HepG2 (cell line): ENCODE results near the gene GPS1. TPM values are rescaled to one million over a fixed set of nuclear protein-coding genes. Genes with fewer than 3 reads are reported as not detected.

Experiments
- ERF ChIP-seq: IDR thresholded peaks from 2 replicates; pipeline ENCODE4 v1.6.1; 2018; ENCODE audit warnings: missing biosample characterization, missing genetic modification reagents
- GTF3A ChIP-seq: sonication (generic); formaldehyde crosslinking; conservative IDR thresholded peaks from 2 replicates; pipeline ENCODE4 v1.4.0; 2020; ENCODE audit warnings: mild to moderate bottlenecking, missing genetic modification reagents
- HCFC1 ChIP-seq: fragments of 150-350 bp; IDR thresholded peaks from 2 replicates; pipeline ENCODE4 v1.6.1; 2014; ENCODE audit warnings: low read depth, low read length
- MAFG ChIP-seq: sonication (generic); formaldehyde crosslinking; IDR thresholded peaks from 2 replicates; pipeline ENCODE4 v1.5.1; 2020; ENCODE audit warnings: mild to moderate bottlenecking, missing genetic modification reagents
- MTA1 ChIP-seq: sonication (generic); formaldehyde crosslinking; IDR thresholded peaks from 2 replicates; pipeline ENCODE4 v1.4.0; 2020; ENCODE audit warnings: missing genetic modification reagents, mild to moderate bottlenecking, borderline replicate concordance
- NKX3-1 ChIP-seq: sonication (generic); formaldehyde crosslinking; IDR thresholded peaks from 2 replicates; pipeline ENCODE4 v1.5.0; 2020; ENCODE audit warnings: missing genetic modification reagents
- RXRB ChIP-seq: IDR thresholded peaks from 2 replicates; pipeline ENCODE4 v1.6.1; 2016; ENCODE audit warnings: borderline replicate concordance, missing genetic modification reagents, missing compliant biosample characterization
- ZFP41 ChIP-seq: sonication (generic); formaldehyde crosslinking; IDR thresholded peaks from 2 replicates; pipeline ENCODE4 v1.4.0; 2020; ENCODE audit warnings: mild to moderate bottlenecking, missing genetic modification reagents, borderline replicate concordance
- ZNF12 ChIP-seq: sonication (generic); formaldehyde crosslinking; IDR thresholded peaks from 2 replicates; pipeline ENCODE4 v1.5.0; 2020; ENCODE audit warnings: missing genetic modification reagents
- ZNF138 ChIP-seq: sonication (generic); formaldehyde crosslinking; IDR thresholded peaks from 2 replicates; pipeline ENCODE4 v1.5.0; 2020; ENCODE audit warnings: mild to moderate bottlenecking, low read depth, missing genetic modification reagents
- ZNF232 ChIP-seq: sonication (generic); formaldehyde crosslinking; IDR thresholded peaks from 2 replicates; pipeline ENCODE4 v1.4.0; 2020; ENCODE audit warnings: missing genetic modification reagents, borderline replicate concordance
- ZNF350 ChIP-seq: sonication (generic); formaldehyde crosslinking; IDR thresholded peaks from 2 replicates; pipeline ENCODE4 v1.4.0; 2020; ENCODE audit warnings: mild to moderate bottlenecking, low read depth, missing genetic modification reagents, borderline replicate concordance
- ZNF841 ChIP-seq: sonication (generic); formaldehyde crosslinking; IDR thresholded peaks from 2 replicates; pipeline ENCODE4 v1.8.1; 2023; ENCODE audit warnings: missing genetic modification reagents, borderline replicate concordance
- ZNF883 ChIP-seq: sonication (generic); formaldehyde crosslinking; IDR thresholded peaks from 2 replicates; pipeline ENCODE4 v1.5.1; 2020; ENCODE audit warnings: mild to moderate bottlenecking, missing genetic modification reagents; ENCODE audit errors: not compliant biosample characterization
- polyA plus RNA-seq, 8 experiments: library from polyadenylated mRNA; depleted of rRNA in 3 of 8; stranded (reverse) in 7 of 8; unstranded in 1 of 8; fragments of >200 nt; fragmentation: Illumina TruSeq in 4 of 8; extraction: Trizol in 4 of 8; gene quantifications; 2 replicates each; pipeline versions ENCODE4 v1.2.1 to v1.2.3, GENCODE V29; 2011 to 2016; ENCODE audit warnings: low read depth in 4 of 8, missing spikeins in 1 of 8, mixed read lengths in 1 of 8; ENCODE audit not compliant: insufficient read depth in 1 of 8
- total RNA-seq, 5 experiments: library from RNA; depleted of rRNA; stranded (reverse); fragments of >200 nt; fragmentation: Illumina TruSeq; extraction: Trizol; gene quantifications; 2 replicates each; pipeline ENCODE4 v1.2.3, GENCODE V29; 2016; ENCODE audit warnings: low read depth in 1 of 5
- TF ChIP-seq, protein P1 (sequence below): sonication (generic); formaldehyde crosslinking; IDR thresholded peaks from 2 replicates; pipeline ENCODE4 v1.8.1; 2023; ENCODE audit warnings: mild to moderate bottlenecking, missing genetic modification reagents
- TF ChIP-seq, protein P2 (sequence below): sonication (generic); formaldehyde crosslinking; IDR thresholded peaks from 2 replicates; pipeline ENCODE4 v1.8.0; 2022; ENCODE audit warnings: missing genetic modification reagents, low read depth, mild to moderate bottlenecking, borderline replicate concordance
- TF ChIP-seq, protein P3 (sequence below): sonication (generic); formaldehyde crosslinking; IDR thresholded peaks from 2 replicates; pipeline ENCODE4 v1.4.0; 2020; ENCODE audit warnings: missing genetic modification reagents, borderline replicate concordance
- TF ChIP-seq, protein P4 (sequence below): sonication (generic); formaldehyde crosslinking; IDR thresholded peaks from 2 replicates; pipeline ENCODE4 v1.5.0; 2020; ENCODE audit warnings: missing genetic modification reagents
- TF ChIP-seq, protein P5 (sequence below): sonication (generic); formaldehyde crosslinking; conservative IDR thresholded peaks from 2 replicates; pipeline ENCODE4 v1.4.0; 2020; ENCODE audit warnings: missing genetic modification reagents
- TF ChIP-seq, protein P6 (sequence below): IDR thresholded peaks from 2 replicates; pipeline ENCODE4 v1.6.1; 2016; ENCODE audit warnings: mild to moderate bottlenecking

GPS1 gene
- total and polyA plus RNA-seq, 2 of the 13 experiments (the other 11 are each of a cell fraction or from before 2014, with no cell fraction given), result 124 to 128 TPM

DNA sequence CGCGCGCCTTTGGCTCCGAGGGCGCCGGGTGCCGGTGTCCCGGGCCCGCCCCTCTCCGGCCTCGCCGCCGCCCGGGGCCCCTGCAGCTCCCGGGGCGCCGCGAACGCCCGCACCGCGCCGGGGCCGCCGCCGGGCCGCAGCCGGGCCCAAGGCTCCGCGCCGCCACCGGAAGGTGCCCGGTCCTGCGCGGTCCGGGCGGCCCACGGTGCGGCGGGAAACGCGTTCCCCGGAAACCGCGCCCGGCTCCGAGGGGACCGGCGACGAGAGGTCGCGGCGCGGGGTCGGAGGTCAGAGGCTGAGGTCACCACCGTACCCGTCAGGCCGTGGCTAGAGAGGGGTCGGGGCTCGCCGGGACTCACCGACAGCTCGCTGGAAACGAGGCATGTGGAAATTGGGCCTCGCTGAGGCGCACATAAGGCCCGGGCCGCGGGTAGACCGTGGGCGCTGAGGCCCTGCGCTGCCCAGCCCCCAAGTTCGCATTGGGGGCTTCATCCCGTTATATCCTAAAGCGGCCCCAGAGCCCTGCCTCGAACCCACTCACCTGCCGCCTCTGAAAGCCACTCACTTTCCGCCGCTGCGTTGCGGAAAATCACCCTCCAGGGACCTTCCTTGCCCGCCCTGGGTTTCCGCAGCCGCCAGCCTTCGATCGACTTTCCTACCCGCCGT lies 14.1 kb downstream of the GPS1 start, which contains the start of gene DUS1L (continued):
- TF ChIP-seq, protein P1, sequence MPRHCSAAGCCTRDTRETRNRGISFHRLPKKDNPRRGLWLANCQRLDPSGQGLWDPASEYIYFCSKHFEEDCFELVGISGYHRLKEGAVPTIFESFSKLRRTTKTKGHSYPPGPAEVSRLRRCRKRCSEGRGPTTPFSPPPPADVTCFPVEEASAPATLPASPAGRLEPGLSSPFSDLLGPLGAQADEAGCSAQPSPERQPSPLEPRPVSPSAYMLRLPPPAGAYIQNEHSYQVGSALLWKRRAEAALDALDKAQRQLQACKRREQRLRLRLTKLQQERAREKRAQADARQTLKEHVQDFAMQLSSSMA (CRISPR knock-in tag), result peak; percentile 85; the same call in 1 of the 2 replicates
- TF ChIP-seq ZNF841 (CRISPR knock-in tag) (no peak), NKX3-1 (CRISPR knock-in tag) (0 out of 2 replicates have a peak, but pooled peaks have one; percentile 46), ERF (CRISPR knock-in tag) (peak; percentile 96), MAFG (no peak), ZFP41 (CRISPR knock-in tag) (no peak; the same call in 1 of the 2 replicates), RXRB (CRISPR knock-in tag) (peak; percentile 85), ZNF350 (CRISPR knock-in tag) (peak; percentile 75), ZNF138 (peak; percentile 96), MTA1 (peak; percentile 90; the same call in 1 of the 2 replicates), ZNF883 (peak; percentile 69), ZNF12 (CRISPR knock-in tag) (peak; percentile 86), GTF3A (0 out of 2 replicates have a peak, but pooled peaks have one; percentile 67), HCFC1 (peak; percentile 79), ZNF232 (CRISPR knock-in tag) (no peak)
- TF ChIP-seq, protein P2, sequence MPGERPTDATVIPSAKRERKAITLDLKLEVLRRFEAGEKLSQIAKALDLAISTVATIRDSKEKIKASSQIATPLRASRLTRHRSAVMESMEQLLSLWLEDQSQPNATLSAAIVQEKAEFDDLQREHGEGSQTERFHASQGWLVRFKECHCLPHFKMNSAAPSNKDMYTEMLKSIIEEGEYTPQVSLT, result no peak
- TF ChIP-seq, protein P3, sequence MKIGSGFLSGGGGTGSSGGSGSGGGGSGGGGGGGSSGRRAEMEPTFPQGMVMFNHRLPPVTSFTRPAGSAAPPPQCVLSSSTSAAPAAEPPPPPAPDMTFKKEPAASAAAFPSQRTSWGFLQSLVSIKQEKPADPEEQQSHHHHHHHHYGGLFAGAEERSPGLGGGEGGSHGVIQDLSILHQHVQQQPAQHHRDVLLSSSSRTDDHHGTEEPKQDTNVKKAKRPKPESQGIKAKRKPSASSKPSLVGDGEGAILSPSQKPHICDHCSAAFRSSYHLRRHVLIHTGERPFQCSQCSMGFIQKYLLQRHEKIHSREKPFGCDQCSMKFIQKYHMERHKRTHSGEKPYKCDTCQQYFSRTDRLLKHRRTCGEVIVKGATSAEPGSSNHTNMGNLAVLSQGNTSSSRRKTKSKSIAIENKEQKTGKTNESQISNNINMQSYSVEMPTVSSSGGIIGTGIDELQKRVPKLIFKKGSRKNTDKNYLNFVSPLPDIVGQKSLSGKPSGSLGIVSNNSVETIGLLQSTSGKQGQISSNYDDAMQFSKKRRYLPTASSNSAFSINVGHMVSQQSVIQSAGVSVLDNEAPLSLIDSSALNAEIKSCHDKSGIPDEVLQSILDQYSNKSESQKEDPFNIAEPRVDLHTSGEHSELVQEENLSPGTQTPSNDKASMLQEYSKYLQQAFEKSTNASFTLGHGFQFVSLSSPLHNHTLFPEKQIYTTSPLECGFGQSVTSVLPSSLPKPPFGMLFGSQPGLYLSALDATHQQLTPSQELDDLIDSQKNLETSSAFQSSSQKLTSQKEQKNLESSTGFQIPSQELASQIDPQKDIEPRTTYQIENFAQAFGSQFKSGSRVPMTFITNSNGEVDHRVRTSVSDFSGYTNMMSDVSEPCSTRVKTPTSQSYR (CRISPR knock-in tag), result peak; percentile 75; the same call in 1 of the 2 replicates
- TF ChIP-seq, protein P4, sequence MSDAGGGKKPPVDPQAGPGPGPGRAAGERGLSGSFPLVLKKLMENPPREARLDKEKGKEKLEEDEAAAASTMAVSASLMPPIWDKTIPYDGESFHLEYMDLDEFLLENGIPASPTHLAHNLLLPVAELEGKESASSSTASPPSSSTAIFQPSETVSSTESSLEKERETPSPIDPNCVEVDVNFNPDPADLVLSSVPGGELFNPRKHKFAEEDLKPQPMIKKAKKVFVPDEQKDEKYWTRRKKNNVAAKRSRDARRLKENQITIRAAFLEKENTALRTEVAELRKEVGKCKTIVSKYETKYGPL (CRISPR knock-in tag), result no peak
- TF ChIP-seq, protein P5, sequence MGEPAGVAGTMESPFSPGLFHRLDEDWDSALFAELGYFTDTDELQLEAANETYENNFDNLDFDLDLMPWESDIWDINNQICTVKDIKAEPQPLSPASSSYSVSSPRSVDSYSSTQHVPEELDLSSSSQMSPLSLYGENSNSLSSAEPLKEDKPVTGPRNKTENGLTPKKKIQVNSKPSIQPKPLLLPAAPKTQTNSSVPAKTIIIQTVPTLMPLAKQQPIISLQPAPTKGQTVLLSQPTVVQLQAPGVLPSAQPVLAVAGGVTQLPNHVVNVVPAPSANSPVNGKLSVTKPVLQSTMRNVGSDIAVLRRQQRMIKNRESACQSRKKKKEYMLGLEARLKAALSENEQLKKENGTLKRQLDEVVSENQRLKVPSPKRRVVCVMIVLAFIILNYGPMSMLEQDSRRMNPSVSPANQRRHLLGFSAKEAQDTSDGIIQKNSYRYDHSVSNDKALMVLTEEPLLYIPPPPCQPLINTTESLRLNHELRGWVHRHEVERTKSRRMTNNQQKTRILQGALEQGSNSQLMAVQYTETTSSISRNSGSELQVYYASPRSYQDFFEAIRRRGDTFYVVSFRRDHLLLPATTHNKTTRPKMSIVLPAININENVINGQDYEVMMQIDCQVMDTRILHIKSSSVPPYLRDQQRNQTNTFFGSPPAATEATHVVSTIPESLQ (CRISPR knock-in tag), result peak; percentile 84; the same call in 1 of the 2 replicates
- TF ChIP-seq, protein P6, sequence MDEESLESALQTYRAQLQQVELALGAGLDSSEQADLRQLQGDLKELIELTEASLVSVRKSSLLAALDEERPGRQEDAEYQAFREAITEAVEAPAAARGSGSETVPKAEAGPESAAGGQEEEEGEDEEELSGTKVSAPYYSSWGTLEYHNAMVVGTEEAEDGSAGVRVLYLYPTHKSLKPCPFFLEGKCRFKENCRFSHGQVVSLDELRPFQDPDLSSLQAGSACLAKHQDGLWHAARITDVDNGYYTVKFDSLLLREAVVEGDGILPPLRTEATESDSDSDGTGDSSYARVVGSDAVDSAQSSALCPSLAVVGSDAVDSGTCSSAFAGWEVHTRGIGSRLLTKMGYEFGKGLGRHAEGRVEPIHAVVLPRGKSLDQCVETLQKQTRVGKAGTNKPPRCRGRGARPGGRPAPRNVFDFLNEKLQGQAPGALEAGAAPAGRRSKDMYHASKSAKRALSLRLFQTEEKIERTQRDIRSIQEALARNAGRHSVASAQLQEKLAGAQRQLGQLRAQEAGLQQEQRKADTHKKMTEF, result peak; percentile 90; the same call in 1 of the 2 replicates
